ENCODE measurements around the gene NUP214.
"Not testable (repeated sequence)": the region's sequence is repeated elsewhere in the genome, so short reads cannot be mapped to it uniquely, and the experiment has no call there.

Gene NUP214

DNA sequence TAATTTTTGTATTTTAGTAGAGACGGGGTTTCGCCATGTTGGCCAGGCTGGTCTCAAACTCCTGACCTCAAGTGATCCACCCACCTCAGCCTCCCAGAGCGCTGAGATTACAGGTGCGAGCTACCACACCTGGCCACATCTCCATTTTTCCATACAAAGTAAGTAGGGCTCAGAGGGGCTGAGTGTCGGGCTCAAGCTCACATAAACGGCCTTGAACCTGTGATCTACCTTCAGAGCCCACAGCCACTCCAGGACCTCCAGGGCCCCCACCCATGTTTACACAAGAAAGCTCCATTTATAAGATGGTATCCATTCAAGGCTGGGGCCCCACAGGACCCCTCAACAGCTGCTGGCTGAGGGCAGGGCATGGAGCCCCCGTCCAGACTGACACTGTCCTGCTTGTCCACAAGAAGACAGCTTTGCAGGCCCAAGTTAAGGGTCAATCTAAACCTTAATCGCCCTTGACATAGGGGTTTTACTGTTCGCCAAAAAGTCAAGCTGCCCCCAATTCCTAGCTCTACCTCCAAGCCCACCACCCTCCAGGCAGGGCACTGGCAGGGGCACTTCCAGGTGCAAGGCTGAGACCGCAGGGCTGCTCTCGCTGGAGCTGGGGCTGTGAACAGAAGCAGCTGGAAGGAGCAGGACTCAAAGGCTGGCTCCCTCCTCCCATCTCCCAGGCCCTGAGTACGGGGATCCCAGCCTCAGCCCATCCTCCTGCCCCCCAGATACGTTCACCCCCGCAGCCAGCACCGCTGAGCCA lies 132.1 kb downstream of the NUP214 start:
- DNase-seq (ENCODE audit: insufficient read length, low spot score) (no peak), FAIRE-seq (no peak)
- TF ChIP-seq SPI1 (IDR thresholded peaks at IDR 0.05; ENCODE audit: low read depth, low read length) = no peak

DNA sequence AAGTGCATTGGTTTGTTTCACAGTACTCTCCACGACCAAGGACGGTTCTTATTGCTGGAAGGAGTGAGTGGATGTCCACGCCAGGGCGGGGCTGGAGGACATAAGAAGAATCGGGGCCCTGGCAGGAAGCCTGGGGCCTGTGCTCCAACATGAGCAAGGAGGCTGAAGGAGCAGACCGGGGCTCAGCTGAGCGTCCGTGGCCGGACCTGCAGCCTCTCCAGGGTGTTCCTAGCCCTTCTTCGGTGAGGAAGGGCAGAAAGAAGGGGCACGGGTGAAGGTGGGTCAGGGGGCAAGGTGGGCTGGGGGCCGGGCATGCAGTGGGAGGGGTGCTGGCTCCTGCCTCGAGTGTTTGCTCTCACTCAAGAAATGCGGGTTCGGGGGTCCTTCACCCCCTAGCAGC lies 132.8 kb downstream of the NUP214 start:
- TF ChIP-seq PAX5 (IDR thresholded peaks at IDR 0.05; ENCODE audit: insufficient read depth, low read length, severe bottlenecking) = no peak
- DNase-seq (ENCODE audit: insufficient read length, low spot score) (no peak), FAIRE-seq (no peak)

DNA sequence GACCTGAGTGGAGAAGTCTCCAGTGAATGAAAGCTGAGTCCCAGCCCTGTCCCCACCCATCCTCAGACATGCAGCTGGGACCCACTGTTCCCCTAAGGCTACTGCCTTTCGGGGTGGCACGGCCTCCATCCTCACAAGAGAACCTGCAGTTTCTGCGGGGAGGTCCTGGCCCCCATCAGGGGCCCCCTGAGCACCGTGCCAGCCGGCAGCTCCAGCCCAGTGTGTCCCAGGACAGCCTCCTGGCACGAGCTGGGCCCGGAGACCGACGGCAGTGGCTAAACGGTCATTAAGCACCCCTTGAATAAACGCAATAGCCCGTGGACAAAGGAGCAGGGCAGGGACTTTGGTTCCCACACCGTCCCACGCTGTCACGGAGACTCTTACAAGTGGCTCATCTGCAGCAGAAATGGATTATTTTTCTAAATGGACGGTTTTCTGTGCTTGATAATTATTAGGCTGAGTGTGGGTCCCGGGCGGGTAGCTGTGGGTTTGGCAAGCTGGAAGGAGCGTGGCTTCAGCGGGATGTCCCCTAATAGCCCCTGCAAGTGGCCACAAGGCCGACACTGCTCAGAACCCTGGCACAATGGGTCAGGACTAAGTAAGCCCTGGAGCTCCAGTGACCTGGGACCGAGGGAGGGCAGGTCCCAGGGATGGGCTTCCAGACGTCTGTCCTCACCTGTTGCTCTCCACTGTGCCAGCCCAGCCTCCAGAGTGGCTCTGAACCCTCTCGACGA lies 133.5 kb downstream of the NUP214 start:
- TF ChIP-seq TAF1 (IDR thresholded peaks at IDR 0.05; ENCODE audit: low read depth, low read length) (no peak), POU2F2 (IDR thresholded peaks at IDR 0.05; ENCODE audit: low read depth, low read length) (no peak), PAX5 (IDR thresholded peaks at IDR 0.05; ENCODE audit: insufficient read depth, low read length, severe bottlenecking) (no peak)

DNA sequence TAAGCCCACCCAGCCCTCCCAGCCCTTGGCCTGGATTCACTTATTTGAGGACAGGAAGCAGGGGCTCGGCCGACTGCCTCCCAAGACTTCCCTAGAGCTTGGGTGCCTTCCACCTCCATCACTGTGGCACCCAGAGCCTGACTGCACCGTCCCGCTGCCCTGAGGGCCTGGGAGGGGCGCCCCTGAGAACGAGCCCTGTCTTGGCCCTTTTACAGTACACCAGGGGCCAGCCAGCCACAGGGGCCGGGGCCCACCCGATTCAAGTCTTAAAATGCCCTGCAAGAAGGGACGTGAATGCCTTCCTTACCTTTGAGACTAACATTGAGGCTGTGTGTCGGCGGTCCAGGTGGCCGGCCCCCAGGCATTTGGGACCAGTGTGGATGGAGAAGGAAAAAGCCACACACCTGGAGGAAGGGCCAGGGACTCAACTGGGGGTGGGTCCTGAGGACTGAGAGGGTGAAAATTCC lies 134.1 kb downstream of the NUP214 start:
- DNase-seq (ENCODE audit: insufficient read length, low spot score) (no peak), FAIRE-seq (no peak)
- TF ChIP-seq POLR2A (IDR thresholded peaks at IDR 0.05; ENCODE audit: low read depth, low read length) = no peak
- no peak for TF ChIP-seq PAX5 (IDR thresholded peaks at IDR 0.05; ENCODE audit: insufficient read depth, low read length, severe bottlenecking)
- no peak for TF ChIP-seq POU2F2 (IDR thresholded peaks at IDR 0.05; ENCODE audit: low read depth, low read length)
- TF ChIP-seq POLR2AphosphoS5 (IDR thresholded peaks at IDR 0.05; ENCODE audit: low read depth, low read length) = no peak
- no peak for TF ChIP-seq TAF1 (IDR thresholded peaks at IDR 0.05; ENCODE audit: low read depth, low read length)
- no peak for TF ChIP-seq SPI1 (IDR thresholded peaks at IDR 0.05; ENCODE audit: low read depth, low read length)

More for the DNA sequence above, 133.5 kb downstream of the NUP214 start:
- no peak for DNase-seq (ENCODE audit: insufficient read length, low spot score)
- FAIRE-seq = no peak

DNA sequence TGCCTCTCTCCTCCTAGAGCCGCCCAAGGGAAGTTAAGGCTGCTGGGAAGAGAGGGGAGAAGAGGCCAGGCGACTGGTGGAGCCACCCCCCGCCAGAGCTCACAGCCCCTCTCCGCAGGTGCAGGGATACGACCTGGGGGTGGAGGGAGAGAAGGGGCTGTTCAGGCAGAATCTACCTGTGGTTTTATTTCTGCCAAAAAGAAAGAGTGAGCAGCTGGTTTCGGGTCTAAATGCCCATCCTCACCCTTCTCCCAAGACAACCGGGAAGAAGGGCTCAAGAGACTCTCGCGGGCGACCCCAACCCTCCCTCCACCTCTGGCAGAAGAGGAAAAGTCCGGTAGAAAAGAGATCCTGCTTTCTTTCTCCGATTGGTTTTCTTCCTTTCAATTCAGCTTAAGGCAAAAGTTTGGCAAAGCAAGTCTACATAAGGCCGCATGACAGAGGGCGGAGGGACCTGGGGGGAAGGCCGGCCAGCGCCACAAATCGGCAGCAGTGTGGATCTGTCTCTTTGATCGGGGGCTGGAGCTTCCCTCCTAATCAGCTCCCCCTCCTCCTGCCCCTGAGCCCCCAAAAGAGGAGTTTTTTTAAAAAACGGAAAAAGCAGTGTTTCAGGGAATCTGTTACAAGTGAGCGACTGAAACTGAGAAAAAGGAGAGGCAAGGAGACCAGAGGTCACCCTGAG lies 134.7 kb downstream of the NUP214 start:
- no peak for FAIRE-seq
- no peak for DNase-seq (ENCODE audit: insufficient read length, low spot score)
- no peak for TF ChIP-seq TAF1 (IDR thresholded peaks at IDR 0.05; ENCODE audit: low read depth, low read length)
- no peak for TF ChIP-seq POLR2A (IDR thresholded peaks at IDR 0.05; ENCODE audit: low read depth, low read length)
- TF ChIP-seq PAX5 (IDR thresholded peaks at IDR 0.05; ENCODE audit: insufficient read depth, low read length, severe bottlenecking) = no peak
- no peak for TF ChIP-seq POLR2AphosphoS5 (IDR thresholded peaks at IDR 0.05; ENCODE audit: low read depth, low read length)
- no peak for TF ChIP-seq SPI1 (IDR thresholded peaks at IDR 0.05; ENCODE audit: low read depth, low read length)
- TF ChIP-seq POU2F2 (IDR thresholded peaks at IDR 0.05; ENCODE audit: low read depth, low read length) = no peak

DNA sequence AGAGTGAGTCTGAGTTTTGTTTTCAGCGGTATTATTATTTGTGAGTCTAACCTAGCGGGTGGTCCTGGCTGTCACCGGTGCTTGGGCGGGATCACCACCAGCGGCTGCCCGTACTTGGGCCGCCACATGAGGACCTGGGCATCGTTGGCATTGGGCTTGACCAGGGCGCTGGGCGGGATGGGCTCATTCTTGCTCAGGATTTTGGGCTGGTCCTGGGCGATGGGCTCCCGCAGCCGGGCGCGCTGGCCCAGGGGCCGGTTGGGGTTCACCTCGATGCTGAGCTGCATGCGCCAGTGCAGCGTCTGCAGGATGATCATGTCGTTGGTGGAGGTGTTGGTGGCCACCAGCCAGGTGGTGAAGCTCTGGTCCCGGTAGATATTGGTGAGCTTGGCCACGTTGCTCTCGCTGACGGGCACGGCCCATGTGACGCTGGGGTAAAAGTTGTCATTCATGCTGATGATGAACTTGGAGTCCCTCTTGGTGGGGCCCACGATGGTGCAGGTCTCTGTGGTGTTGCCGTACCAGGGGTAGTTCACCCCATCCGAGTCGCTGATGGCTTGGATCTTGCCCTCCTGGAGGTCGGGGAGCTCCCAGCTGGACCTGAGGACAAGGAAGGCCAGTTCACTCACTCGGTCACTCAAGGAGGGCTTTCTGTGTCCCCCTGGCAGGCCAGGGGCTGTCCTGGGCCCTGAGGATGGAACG lies 135.5 kb downstream of the NUP214 start:
- TF ChIP-seq POLR2A (IDR thresholded peaks at IDR 0.05; ENCODE audit: low read depth, low read length) (no peak), PAX5 (IDR thresholded peaks at IDR 0.05; ENCODE audit: insufficient read depth, low read length, severe bottlenecking) (no peak), POU2F2 (IDR thresholded peaks at IDR 0.05; ENCODE audit: low read depth, low read length) (no peak), TAF1 (IDR thresholded peaks at IDR 0.05; ENCODE audit: low read depth, low read length) (no peak), SPI1 (IDR thresholded peaks at IDR 0.05; ENCODE audit: low read depth, low read length) (no peak), POLR2AphosphoS5 (IDR thresholded peaks at IDR 0.05; ENCODE audit: low read depth, low read length) (no peak)
- FAIRE-seq (no peak), DNase-seq (ENCODE audit: insufficient read length, low spot score) (no peak)

DNA sequence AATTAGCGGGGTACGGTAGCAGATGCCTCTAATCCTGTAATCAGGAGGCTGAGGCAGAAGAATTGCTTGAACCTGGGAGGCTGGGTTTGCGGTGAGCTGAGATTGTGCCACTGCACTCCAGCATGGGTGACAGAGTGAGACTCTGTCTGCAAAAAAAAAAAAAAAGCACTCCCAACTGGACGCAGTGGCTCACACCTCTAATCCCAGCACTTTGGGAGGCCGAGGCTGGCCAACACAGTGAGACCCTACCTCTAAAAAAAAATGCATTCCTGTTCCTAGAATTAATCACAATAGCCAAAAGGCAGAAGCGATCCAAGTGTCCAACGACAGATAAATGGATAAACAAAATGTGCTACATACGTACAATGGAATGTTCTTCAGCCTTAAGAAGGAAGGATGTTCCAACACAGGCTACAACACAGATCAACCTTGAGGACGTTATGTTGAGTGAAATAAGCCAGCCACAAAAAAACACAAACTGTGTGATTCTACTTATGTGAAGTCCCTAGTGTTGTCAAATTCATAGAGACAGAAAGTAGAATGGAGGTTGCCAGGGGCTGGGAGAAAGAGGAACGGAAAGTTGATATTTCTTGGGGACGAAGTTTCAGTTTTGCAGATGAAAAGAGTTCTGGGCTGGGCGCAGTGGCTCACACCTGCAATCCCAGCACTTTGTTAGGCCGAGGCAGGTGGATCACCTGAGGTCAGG lies 137.1 kb downstream of the NUP214 start:
- DNase-seq (ENCODE audit: insufficient read length, low spot score) (no peak), FAIRE-seq (peak; percentile 89)
- TF ChIP-seq PAX5 (IDR thresholded peaks at IDR 0.05; ENCODE audit: insufficient read depth, low read length, severe bottlenecking) (no peak), SPI1 (IDR thresholded peaks at IDR 0.05; ENCODE audit: low read depth, low read length) (peak; percentile 95), TAF1 (IDR thresholded peaks at IDR 0.05; ENCODE audit: low read depth, low read length) (no peak)

DNA sequence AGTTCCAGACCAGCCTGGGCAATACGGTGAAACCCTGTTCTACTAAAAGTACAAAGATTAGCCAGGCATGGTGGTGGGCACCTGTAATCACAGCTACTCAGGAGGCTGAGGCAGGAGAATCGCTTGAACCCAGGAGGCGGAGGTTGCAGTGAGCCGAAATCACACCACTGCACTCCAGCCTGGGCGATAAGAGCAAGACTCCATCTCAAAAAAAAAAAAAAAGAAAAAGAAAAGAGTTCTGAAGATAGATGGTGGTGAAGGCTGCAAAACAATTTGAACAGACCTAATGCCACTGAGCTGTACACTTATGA lies 137.6 kb downstream of the NUP214 start:
- not testable (repeated sequence) for DNase-seq (ENCODE audit: insufficient read length, low spot score)
- peak; percentile 5 for FAIRE-seq

DNA sequence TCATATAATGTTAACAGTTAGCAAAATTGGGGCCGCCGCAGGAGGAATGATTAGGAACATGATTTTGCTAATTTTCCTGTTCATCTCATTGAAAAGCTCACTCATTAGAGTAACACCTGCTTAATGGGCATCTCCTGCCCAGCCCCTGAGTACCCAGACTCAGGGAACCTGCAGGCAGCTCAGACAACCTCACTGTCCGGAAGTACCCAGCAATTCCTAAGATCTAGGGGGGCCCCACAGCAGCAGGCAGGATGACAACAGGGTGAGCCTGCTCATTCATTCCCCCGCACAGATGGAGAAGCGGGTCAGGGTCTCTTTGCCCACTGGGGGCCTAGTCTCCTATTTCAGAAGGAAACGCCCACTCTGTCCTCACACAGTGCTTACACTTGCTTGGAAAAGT lies 138.3 kb downstream of the NUP214 start:
- no peak for DNase-seq (ENCODE audit: insufficient read length, low spot score)
- TF ChIP-seq TAF1 (IDR thresholded peaks at IDR 0.05; ENCODE audit: low read depth, low read length) (no peak), POLR2AphosphoS5 (IDR thresholded peaks at IDR 0.05; ENCODE audit: low read depth, low read length) (no peak), SPI1 (IDR thresholded peaks at IDR 0.05; ENCODE audit: low read depth, low read length) (no peak), POLR2A (IDR thresholded peaks at IDR 0.05; ENCODE audit: low read depth, low read length) (no peak), PAX5 (IDR thresholded peaks at IDR 0.05; ENCODE audit: insufficient read depth, low read length, severe bottlenecking) (no peak), POU2F2 (IDR thresholded peaks at IDR 0.05; ENCODE audit: low read depth, low read length) (no peak)
- no peak for FAIRE-seq
